Activated CD4-positive, alpha-beta T cell treated with anti-CD3 and anti-CD28 coated beads, Interleukin-2, Interleukin-4, amounts not matched to agents 100 ng/mL and 50 ng/mL, durations not matched to agents 16 hours and 8 hours (primary cell): Measurements from ENCODE around the gene POMGNT2.
"Not testable (repeated sequence)": the region's sequence is repeated elsewhere in the genome, so short reads cannot be mapped to it uniquely, and the experiment has no call there.

Experiments used
- DNase-seq: peaks from one replicate; pipeline ENCODE4 v3.0.0-alpha.2; 2020; ENCODE audit warnings: low spot score

The POMGNT2 gene

DNA sequence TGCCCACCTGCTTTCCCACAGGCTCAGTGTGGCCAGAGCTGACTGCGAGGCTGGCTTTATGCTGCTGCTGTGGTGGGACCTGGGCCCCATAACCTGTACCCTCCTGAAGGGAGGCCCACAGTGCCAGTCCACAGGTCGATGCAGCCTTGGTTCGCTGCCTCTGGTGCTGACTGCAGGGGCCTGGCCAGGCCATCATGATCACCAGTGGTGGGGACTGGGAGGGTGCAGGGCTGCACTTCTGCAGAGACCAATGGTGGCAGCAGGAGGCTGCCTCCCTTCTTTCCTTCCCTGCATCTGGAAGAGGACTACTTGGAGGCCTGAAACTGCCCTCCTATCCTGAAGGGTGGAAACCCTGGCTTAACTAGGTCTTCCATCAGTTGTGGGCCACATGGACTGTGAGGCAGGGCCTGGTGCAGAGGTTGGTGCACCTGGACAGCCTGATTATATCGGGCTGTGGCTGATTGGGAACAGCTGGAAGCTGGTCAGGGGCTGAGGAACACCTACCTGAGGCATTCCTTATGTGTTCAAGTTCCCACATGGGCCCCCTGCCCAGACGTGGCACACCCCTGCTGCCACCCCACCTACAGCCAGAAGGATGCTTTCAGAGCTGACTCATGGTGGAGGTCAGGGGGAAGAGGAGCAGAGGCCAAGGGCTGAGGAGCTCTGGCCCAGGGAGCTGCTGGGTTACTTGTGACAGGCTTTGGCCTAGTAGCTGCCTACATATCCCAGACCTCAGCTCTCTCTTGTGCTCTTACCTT is 29.8 kb downstream of the POMGNT2 start:
- DNase-seq: no peak

DNA sequence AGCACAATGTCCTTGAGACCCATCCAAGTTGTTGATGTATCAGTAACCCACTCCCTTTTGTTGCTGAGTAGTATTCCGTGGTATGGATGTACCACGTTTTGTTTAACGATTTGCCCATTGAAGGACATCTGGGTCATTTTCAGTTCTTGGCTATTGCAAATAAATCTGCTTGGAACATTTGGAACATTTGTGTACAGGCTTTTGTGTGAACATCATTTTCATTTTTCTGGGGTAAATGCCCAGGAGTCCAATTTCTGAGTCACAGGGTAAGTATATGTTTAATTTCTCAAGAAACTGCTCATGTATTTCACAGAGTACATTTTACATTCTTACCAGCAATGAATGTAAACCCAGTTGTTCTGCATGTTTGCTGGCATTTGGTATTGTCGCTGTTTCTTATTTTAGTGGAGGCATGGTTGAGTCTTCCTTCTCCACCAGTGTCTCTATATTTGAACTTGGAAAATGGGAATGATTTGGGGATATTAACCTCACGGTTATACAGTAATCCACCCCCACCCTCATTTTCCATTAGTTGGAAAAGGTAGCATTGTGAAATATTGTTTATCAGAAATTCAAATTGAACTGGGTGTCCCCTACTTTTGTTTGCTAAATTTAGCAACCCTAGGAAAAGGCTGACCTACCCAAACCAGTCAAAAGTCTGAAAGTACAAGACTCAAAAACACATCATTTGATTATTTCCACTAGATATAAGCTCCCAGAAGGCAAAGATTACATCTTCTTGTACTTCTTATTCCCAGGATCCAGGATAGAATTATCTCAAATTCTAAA is 30.8 kb downstream of the POMGNT2 start:
- no peak for DNase-seq

DNA sequence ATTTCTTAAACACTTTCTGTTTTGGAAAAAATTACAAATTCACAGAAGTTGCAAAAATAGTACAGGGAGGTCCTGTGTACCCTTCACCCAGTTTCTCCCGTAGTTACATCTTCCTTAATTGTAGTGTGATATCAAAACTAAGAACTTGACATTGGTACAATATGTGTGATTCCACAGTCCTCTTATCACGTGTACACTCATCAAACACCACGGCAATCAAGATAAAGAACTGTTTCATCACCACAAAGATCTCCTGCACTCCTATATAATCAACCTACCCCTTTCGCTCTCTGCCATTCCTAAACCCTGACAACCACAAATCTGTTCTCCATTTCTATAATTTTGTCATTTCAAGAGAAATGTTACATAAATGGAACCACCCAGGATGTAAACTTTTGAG is 31.4 kb downstream of the POMGNT2 start:
- DNase-seq: peak; percentile 14

DNA sequence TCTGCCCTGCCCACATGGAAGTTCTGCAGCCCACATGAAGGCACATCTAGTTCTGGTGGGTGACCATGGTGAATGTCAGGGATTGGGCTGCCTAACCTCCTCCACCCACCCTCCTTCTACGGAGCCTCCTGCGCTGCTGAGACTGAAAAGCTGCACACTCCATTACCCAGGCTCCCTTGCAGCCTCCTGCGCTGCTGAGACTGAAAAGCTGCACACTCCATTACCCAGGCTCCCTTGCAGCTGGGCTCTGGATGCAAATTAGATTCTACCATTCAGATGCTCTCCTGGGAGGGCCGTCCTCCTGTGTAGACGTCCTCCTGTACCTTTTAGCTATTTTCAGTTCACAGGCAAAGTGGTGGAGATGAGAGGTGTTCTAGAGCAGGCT is 32.1 kb downstream of the POMGNT2 start:
- DNase-seq: no peak

DNA sequence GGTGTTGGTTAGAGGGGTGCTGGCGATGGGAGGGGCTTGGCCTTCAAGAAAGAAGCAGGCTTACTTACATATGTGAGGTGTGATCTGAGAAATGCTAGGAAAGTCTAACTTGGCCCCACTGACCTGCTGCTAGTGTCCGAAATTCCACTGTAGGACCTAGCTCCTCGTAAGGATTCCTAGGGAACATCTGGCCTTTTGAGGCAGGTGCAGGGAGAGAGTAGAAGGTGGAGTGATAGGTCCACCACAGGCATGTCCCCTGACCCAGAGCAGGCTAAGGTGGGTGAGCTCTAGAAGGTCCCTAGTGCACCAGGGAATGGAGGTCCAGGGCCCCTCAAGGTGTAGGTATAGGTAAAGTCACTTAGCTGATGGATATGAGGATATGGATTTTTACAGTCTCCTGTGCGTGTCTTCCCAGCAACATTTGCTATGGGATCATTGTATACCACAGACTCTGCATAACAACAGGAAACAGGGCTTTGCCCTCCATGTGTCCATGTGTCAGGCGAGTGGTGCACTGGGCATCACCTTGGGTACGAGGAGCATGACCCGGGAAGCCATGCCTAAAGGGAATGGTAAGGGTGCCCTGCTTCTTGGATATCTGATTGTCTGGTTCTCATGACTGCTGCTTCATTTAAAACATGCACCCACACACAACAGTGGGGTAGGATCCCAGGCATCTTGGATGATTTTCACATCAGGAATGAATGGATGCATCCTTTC is 32.6 kb downstream of the POMGNT2 start:
- DNase-seq: no peak

DNA sequence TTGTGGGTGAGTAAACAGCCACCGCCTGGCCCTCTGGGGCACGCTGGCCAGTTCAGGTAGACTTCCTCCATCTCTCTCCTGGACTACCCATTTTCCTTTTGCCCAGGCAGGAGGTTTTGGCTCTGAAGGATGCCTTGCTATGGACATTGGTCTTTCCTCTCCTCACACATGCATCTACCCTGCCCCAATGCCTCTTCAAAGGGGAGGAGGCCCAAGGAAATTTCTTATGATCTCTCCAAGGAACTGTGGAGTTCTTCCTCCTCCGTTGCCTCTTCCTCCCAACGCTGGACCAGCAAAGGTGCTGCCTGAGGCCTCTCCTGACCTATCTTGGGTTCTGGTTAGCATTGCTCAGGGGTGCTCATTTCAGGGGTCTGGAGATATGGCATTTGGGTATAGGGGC is 33.5 kb downstream of the POMGNT2 start:
- DNase-seq: no peak

DNA sequence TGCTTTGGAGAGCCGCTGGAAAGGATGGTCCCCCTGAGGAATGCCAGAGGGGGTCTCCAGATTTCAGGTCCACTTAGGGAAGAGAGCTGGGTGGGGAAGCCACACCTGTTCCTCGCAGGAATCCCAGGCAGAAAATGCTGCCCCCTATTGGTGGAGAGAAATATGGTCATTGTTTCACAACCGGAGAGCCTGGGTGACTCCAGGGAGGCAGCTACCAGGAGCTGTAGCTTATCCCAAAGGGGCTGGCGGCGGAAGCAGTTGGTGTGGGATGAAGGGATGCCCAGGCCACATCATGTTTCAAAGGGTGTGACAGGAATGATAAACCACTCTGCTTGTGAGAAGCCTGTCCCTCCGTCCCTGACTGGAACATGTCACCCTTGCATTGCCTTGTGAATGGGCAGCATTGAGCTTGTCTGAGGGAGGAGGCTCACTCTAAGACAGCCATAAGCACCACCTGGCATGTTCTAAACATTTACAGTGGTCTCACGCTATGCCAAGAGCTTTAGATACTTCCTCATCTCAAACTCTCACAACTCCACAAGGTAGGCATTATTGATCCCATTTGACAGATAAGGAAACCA is 34.5 kb downstream of the POMGNT2 start:
- DNase-seq: peak; percentile 6

DNA sequence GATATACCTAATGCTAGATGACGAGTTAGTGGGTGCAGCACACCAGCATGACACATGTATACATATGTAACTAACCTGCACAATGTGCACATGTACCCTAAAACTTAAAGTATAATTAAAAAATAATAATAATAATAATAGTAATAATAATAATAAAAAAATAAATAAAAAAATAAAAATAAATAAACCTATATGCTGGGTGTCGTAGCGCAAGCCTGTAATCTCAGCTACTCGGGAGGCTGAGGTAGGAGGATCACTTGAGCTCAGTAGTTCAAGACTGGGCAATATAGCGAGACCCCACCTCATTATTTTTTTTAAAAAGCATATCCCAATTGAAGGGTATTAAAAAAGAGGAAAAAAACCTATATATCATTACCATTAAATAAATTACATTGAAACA is 35.2 kb downstream of the POMGNT2 start:
- not testable (repeated sequence) for DNase-seq

DNA sequence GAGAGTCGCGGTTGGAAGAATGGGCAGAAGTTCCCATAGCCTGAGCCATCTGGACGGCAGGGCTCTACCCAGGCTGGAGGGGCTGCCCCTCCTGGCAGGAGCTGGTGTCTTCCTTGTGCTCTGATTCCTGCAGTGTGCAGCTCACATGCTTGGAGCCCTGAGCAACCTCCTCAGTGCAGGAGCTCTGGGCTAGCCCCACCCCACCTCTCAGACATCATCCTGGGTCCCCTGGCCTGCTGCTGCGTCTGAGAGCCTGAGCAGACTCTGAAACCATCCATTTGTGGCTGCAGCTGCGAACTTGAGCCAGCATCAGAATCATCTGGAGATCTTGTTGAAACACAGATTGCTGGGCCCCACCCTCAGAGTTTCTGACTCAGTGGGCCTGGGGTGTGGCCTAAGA is 42.8 kb downstream of the POMGNT2 start:
- no peak for DNase-seq

DNA sequence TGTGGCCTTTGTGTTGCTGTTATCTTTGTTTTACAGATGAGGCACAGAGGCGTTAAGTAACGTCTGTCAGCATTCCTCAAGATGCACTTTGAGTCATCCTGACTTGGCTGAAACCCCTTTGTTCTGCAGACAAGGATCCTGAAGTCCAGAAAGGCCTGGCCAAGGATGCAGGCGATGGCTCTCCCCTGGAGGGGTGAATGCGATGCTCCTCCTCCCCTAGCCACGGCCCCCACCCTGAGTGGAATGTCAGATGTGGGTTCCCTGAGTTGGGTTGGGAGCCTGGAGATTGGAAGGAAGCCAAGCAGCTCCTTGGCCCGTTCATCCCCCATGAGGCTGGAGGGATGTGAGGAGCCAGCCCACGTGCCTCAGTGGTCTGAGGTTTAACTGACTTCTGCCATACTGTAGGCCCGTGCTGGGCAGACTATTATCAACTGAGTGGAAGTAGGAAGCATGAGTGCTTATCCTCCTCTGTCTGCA is 43.3 kb downstream of the POMGNT2 start:
- DNase-seq: no peak

DNA sequence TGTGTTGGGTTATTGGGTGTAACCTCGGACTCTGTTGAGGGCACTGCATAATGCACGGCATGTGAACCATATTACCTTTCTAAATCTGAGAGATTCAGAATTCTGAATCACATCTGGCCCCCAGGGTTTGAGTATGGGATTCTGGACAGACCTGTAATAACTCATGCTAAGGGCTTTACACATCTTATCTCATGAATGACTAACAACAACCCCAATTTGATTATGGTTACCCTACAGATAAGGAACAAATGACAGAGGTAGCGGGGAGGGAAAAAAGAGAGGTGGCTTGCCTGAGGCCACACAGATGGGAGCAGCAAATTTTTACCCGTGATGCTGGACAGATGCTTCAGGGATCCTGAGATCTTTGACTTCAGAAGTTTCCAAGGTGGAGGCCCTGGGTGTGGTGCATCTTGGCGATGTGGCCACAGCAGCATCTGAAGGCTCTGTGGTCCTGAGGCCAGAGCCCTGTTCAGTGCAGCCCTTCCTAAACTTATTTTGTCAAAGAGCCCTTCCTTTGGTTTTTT is 43.8 kb downstream of the POMGNT2 start:
- no peak for DNase-seq

DNA sequence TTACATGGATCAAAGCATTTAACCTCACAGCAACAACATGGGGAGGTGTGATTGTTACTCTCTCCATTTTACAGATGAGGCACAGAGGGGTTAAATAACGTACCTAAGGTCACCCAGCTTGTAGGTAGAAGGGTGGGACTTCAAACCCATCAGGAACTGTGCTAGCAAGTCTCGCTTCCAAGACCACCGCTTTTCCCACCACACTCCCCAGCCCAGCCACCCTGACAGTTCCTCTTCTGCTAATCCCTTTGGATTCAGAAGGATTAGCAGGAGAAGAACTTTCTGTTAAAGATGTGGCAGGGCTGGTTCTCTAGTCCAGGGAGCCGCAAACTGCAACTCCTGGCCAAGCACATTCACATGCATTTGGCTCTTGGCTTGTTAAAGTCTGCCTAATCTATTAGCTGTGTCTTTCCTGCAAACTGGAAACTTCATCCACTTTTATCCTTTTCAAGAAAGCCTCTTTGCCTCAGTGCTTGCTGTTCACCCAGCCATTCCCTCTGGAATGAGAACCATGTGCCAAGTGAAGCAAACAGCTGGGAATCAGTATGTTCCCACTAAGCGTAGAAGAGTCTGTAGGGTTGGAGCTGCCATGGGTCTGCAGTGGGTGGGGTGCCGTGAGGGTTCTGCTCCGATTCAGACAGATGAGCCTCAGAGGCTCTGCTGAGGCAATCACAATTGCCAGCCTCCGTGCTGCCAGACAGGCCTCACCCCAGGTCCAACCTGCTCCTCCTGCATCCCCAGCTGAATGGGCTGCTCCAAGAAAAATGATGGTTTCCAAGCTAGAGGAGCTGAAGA is 44.6 kb downstream of the POMGNT2 start:
- no peak for DNase-seq

DNA sequence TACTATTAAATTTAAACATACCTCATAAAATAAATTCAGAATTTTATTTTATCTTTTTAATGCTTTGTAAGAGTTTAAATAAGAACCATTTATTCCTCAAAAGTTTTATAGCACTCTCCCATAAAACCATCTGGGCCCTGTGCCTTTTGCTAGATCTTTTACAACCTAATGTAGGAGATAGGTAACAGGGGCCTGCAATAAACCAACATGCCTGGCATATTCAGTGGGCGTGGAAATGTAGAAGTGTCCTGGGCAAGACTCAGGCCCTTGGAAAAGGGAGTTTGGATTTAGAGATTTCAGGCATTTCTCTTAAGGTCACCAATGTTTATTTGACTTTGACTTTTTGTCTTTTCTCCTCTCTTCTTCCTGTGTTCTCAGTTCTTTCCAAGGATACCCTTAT is 46.4 kb downstream of the POMGNT2 start:
- no peak for DNase-seq

DNA sequence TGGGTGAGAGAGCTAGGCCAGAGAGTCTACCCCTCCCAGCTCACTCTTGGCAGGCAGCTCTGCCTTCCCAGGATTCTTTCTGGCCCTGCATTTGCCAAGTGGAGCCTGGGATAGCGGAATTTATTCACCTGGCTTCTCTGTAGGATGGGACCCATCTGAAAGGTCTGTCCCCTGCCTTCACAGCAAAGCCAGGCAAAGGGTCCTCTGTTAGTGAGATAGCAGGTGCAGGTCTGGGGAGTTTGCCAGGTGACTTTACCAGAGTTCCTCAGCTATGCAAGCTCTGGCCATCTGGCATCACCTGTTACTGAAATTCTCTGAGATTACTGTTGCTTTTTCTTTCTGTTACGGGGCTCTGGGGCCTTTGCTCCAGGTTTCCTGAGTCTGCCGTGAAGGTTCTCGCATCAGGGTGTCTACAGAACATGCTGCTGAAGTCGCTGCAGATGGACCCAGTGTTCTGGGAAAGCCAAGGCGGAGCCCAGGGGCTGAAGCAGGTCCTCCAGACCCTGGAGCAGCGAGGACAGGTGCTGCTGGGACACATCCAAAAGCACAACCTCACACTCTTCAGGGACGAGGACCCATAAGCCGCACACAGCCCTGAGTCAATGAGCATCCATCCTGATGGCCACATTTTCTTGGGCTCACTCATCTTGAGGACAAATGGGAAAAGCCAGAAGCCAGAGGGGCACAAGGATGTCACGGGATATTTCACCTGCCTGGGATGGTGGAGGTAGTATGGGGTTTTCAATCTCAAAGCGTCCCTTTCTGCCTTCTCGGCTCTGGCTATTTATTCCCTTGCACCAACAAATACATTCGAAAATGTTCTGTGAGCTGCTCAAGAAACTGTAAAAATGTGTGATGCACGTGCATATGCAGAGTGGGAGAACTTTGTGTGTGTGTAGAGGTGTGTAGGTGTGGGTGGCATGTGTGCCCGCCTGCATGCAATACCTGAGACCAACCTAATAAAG is 49.8 kb downstream of the POMGNT2 start:
- no peak for DNase-seq

DNA sequence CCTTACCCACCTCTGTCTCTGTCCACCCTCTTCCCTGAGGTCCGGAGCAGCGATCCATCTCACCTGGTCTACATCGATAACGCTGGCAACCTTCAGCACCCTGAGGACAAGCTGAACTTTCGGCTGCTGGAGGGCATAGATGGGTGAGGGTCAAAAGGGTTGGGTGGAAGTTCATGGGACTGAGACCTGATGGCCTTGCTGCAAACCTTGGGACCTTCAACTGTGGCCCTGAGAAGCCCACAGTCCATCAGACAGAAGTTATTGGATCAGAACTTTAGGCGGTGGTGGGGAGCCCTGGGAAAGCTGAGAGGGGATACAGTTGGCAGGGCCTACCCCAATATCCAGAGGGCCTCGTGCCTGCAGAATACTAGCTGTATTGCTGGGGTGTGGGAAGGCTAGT is 50.5 kb downstream of the POMGNT2 start:
- DNase-seq: no peak

DNA sequence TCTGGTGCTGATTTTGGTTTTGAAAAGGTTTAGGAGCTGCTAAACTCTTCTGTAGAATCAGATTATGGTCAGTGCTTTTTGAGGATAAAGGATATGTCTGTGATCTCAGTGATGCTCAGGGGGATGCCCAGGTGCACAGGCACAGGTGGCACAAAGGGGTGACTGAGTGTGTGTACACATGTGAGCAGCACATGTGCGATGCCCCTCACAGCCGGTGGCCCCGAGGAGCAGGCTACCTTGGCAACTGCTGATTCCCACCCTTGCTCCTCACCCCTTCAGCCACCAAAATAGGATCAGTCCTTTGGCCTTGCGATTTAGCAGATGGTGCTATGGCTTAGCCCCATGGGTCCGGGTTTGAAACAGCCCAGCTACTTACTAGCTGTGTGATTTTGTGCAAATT is 51.1 kb downstream of the POMGNT2 start:
- DNase-seq: no peak

DNA sequence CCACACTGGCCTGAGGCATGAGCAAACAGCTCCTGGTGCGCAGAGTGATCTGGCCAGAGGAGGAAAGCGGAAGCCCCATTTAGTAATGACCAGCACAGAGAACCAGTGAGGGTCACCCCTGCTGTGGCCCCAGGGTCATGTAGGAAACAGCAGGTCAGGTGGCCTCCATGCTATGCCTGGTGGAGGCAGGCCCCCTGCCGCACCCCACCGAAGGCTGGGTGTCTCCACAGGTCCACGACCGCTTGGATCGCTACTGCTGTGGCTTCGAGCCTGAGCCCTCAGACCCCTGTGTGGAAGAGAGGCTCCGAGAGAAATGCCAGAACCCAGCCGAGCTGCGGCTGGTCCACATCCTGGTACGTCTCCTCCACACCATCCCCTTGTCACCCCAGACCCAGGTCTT is 52.6 kb downstream of the POMGNT2 start:
- DNase-seq: no peak

DNA sequence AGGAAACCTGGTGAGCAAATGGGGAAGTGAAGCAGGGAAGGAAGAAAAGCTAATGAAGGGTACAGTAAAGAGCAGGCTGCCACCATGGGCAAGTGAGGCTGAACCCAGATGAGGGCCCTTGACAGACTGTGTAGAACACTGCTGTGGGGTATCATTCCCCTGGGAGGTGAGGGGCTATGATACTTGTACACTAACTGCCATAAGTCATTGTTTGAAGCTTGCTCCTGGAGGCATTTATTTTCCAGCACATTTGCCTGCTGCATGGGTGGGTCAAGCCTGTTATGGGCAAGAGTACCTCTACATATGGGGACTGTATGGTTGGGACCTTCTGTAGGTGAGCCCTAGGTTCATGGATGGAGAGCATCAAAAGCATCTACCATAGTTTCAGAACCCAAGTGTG is 57.4 kb downstream of the POMGNT2 start:
- DNase-seq: no peak

DNA sequence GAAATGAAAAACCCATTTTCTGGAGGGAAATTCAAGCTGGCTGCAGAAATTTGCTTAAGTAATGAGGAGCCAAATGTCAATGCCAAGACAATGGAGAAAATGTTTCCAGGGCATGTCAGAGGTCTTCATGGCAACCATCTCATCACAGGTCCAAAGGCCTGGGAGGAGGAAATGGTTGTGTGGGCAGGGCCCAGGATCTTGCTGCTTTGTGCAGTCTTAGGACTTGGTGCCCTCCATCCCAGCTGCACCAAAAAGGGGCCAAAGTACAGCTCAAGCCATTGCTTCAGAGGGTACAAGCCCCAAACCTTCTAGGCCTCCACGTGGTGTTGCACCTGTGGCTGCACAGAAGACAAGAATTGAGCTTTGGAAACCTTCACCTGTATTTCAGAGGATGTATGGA is 59.3 kb downstream of the POMGNT2 start:
- no peak for DNase-seq

DNA sequence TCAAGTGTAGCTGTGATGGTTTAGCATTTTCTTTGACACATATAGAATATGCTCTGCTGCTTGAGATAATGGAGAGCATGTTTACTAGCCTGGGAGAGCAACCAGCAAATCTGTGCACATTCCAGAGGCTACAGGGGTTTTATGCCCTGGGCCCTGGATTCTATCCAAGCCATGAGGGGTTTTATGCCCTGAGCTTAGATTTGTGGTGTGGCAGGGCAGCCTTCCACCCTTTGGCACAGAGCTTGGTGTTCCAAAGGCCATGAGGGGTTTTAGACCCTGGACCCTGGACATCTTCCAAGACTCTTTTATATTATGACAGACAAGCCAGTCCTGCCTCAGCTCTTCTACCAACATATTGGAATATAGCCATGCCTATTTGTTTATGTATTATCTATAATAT is 60.8 kb downstream of the POMGNT2 start:
- DNase-seq: not testable (repeated sequence)
